Fibroblast of mammary gland (primary cell): ENCODE measurements around the gene EVC2.

Experiments used
- DNase-seq: peaks from one replicate; pipeline ENCODE4 v3.0.0-alpha.2; 2010; ENCODE audit warnings: low read depth
- H3K4me3 ChIP-seq: 2 replicates; pipeline ENCODE4 v1.5.1; 2011; ENCODE audit warnings: low read depth, mild to moderate bottlenecking, low read length, moderate library complexity; ENCODE audit not compliant: control insufficient read depth
- TF ChIP-seq, protein P1 (sequence below): conservative IDR thresholded peaks from 2 replicates; pipeline ENCODE4 v1.5.1; 2011; ENCODE audit warnings: low read depth, low read length, inconsistent platforms; ENCODE audit not compliant: control insufficient read depth, insufficient read depth

Gene EVC2

DNA sequence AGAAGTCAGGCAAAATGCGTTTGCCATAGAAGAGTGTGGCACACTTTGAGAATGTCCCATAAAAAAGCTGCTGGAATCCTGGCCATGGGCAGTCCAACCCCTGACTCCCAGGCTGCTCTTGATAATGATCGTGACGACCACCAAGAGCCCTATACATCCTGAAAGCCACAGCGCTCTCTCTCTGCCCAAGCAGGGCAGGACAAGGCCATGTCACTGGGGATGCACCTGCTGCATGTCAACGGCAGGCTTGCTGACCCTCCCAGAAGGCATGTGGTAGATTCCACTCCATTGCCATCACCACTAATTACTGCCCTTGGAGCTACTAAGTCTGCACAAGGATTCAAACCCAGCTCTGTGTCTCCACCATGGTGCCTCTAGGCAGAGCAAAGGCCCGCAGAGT is 144.5 kb downstream of the EVC2 start:
- DNase-seq = no peak
- TF ChIP-seq, protein P1, sequence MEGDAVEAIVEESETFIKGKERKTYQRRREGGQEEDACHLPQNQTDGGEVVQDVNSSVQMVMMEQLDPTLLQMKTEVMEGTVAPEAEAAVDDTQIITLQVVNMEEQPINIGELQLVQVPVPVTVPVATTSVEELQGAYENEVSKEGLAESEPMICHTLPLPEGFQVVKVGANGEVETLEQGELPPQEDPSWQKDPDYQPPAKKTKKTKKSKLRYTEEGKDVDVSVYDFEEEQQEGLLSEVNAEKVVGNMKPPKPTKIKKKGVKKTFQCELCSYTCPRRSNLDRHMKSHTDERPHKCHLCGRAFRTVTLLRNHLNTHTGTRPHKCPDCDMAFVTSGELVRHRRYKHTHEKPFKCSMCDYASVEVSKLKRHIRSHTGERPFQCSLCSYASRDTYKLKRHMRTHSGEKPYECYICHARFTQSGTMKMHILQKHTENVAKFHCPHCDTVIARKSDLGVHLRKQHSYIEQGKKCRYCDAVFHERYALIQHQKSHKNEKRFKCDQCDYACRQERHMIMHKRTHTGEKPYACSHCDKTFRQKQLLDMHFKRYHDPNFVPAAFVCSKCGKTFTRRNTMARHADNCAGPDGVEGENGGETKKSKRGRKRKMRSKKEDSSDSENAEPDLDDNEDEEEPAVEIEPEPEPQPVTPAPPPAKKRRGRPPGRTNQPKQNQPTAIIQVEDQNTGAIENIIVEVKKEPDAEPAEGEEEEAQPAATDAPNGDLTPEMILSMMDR = no peak
- no peak overlapping the region for H3K4me3 ChIP-seq

DNA sequence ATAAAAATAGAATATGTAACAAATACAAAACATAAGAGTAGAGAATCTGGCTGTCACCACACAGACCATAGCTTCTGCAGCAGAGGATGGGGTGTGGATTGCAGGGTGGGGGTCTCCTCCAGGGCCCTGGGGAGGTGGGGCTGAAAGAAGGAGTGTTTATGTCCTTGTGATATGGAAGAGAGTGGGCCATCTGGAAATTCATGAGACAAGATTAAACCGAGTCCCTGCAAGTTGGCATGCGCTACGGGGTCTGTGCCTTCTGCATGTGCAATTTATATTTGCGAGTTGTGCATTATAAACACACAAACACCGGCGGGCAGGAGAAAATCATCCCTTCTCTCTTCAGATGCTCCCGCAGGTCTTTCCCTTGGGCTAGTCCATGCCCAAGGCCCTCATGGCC is 145.9 kb downstream of the EVC2 start:
- no peak for DNase-seq
- no peak overlapping the region for H3K4me3 ChIP-seq
- TF ChIP-seq, protein P1 = no peak

DNA sequence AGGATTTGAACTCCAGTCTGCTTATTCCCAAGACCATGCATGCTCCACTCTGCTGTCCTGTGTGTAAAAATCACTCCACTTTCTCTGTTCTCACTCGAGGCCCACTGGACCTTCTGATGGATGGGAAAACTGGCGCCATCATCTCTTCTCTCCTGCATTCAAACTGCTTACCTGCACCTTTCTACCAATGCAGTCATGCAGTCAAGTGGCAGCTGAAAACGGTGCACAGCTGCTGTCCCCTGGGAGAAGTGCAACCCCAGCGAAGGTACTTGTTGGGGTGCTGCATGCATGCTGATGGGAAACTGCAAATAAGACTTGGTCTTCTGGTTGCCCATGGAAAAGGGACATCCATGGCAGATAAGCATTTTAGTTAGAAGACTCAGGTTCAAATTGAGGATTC is 147.1 kb downstream of the EVC2 start:
- H3K4me3 ChIP-seq = no peak overlapping the region
- no peak for DNase-seq
- TF ChIP-seq, protein P1 = no peak

DNA sequence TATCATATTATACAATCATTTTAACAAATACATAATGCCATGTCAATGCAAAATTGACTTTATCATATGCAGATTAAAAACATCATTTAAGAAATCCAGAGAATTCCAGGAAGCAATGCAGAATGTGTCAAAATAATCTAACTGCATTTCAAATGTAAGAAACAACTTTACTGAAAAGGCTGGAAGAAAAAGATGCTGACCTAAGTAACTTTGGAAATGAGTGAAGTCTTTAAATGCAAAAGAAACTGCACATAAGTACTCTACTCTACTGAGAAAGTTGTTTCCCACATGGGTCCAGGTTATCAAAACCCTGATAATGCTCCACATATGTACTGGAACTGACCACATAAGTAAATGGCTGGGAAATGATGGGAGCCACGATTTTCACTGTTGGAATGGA is 149.9 kb downstream of the EVC2 start:
- DNase-seq = no peak
- no peak overlapping the region for H3K4me3 ChIP-seq
- TF ChIP-seq, protein P1 = no peak

DNA sequence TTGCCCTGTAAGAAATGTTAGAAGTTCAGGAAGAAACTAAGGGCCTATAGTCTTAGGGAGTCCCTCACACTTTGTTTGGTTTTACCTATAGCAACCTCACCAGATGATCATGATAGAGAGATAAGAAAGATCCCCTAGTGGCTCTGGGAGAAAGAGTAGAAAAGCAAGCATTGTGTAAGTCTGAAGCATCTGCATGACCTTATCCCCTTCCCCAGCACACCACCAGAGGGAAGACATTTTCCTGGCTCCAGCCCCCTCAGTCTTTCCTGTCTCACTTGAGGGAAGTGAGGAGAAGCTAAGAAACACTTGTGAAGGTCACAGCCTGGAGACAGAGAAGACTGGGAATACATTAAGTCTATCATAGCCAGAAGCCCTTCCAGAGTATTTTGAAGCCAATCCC is 154.0 kb downstream of the EVC2 start:
- no peak for DNase-seq
- H3K4me3 ChIP-seq = no peak overlapping the region
- TF ChIP-seq, protein P1 = no peak

DNA sequence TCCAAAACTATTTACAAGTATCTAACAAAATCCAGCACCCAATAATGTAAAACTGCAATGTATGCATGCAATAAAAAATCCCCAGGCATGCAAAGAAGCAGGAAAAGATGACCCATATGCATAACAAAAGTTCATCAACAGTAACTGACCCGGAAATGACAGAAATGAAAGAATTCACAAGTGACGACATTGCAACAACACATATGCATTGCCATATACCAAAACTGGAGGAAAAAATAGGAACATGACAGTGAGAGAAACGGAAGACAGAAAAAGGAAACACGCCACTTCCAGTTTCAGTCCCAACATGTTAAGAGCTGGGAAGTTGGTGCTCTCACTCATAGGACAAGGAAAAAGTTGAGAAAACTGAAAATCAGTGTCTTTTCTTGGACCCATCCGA is 154.6 kb downstream of the EVC2 start:
- TF ChIP-seq, protein P1 = no peak
- H3K4me3 ChIP-seq = no peak overlapping the region

DNA sequence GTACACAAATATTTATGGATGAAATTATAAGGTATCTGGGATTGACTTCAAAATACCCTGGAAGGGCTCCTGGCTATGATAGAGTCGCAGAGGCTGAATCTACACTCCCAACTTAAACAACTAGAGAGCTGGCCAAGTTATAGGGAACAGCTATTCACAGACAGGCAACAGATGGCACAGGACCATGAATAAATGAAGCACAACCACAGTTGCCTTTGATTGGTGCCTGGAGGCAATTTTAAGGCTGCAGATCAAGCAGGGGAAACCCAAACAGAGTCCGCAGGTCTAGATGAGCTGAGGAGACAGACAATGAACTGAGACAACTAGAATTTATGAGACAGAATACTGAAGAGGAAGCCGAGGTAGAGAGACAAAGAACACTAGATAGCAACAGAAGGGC is 155.9 kb downstream of the EVC2 start:
- TF ChIP-seq, protein P1 = no peak
- no peak overlapping the region for H3K4me3 ChIP-seq
- no peak for DNase-seq

More for the DNA sequence above, 154.6 kb downstream of the EVC2 start:
- no peak for DNase-seq
